Glutamatergic neuron (in vitro differentiated cells): ENCODE data around the gene TNFSF12. TPM values are rescaled to one million over a fixed set of nuclear protein-coding genes. Genes with fewer than 3 reads are reported as not detected.

Source experiments
- DNase-seq: peaks from one replicate; pipeline ENCODE4 v3.0.0; 2022
- H3K27ac Mint-ChIP-seq: one replicate; pipeline ENCODE4 v1.8.0; 2020; ENCODE audit warnings: mild to moderate bottlenecking, mixed read lengths, inconsistent platforms; ENCODE audit not compliant: unreplicated experiment
- H3K27me3 Mint-ChIP-seq: one replicate; pipeline ENCODE4 v1.8.0; 2020; ENCODE audit warnings: mild to moderate bottlenecking, moderate library complexity, mixed read lengths, inconsistent platforms; ENCODE audit not compliant: unreplicated experiment
- H3K36me3 Mint-ChIP-seq: one replicate; pipeline ENCODE4 v1.8.0; 2020; ENCODE audit warnings: mild to moderate bottlenecking, mixed read lengths, inconsistent platforms; ENCODE audit not compliant: unreplicated experiment
- H3K4me1 Mint-ChIP-seq: one replicate; pipeline ENCODE4 v1.8.0; 2020; ENCODE audit warnings: mild to moderate bottlenecking, low read depth, mixed read lengths, inconsistent platforms; ENCODE audit not compliant: unreplicated experiment
- H3K4me3 Mint-ChIP-seq: one replicate; pipeline ENCODE4 v1.8.0; 2020; ENCODE audit warnings: mild to moderate bottlenecking, mixed read lengths, inconsistent platforms; ENCODE audit not compliant: unreplicated experiment
- H3K9me3 Mint-ChIP-seq: one replicate; pipeline ENCODE4 v1.8.0; 2020; ENCODE audit warnings: mild to moderate bottlenecking, moderate library complexity, mixed read lengths, inconsistent platforms; ENCODE audit not compliant: unreplicated experiment
- CTCF ChIP-seq: fragments of 200-600 bp; sonication (generic); IDR thresholded peaks from one replicate; pipeline ENCODE4 v1.5.0; 2021; ENCODE audit not compliant: partially characterized antibody, unreplicated experiment
- total RNA-seq: library from RNA; stranded (reverse); fragmentation: NEBNext Ultra II Directional; extraction: Animal tissue kit (Norgen Biotek cat#: 25700); gene quantifications from one replicate; pipeline ENCODE4 v1.2.1, GENCODE V29; 2021; ENCODE audit not compliant: unreplicated experiment

TNFSF12 gene
- total RNA-seq, 1 donor from 2014 or later = 0.83 TPM

GRCh38 chr17:7588553-7589203 is 39.8 kb downstream of the TNFSF12 start:
- TF ChIP-seq CTCF = no peak
- DNase-seq = no peak
- no peaks in the 10 kb centered on the region for H3K36me3 Mint-ChIP-seq
- H3K9me3 Mint-ChIP-seq = peaks cover 11% of the 10 kb centered on the region
- no peak overlapping the region for H3K27ac Mint-ChIP-seq
- H3K27me3 Mint-ChIP-seq = peaks cover 13% of the 10 kb centered on the region
- no peak overlapping the region for H3K4me3 Mint-ChIP-seq
- H3K4me1 Mint-ChIP-seq = peaks cover 8% of the 10 kb centered on the region

- no peaks in the 10 kb centered on the region for H3K36me3 Mint-ChIP-seq
- H3K27me3 Mint-ChIP-seq = peaks cover 10% of the 10 kb centered on the region
- H3K4me1 Mint-ChIP-seq = peaks cover 12% of the 10 kb centered on the region
- peak; percentile 83 for TF ChIP-seq CTCF
- H3K27ac Mint-ChIP-seq = peak overlapping the region; percentile 12
- no peak overlapping the region for H3K4me3 Mint-ChIP-seq
- peaks cover 4% of the 10 kb centered on the region for H3K9me3 Mint-ChIP-seq
- peak; percentile 87 for DNase-seq
These were observed 40.5 kb downstream of the TNFSF12 start for GRCh38 chr17:7589204-7589868.

- DNase-seq = no peak
- peaks cover 15% of the 10 kb centered on the region for H3K4me1 Mint-ChIP-seq
- H3K27ac Mint-ChIP-seq = peak within 1 kb of the TSS; percentile 59
- H3K36me3 Mint-ChIP-seq = no peaks in the 10 kb centered on the region
- peak within 1 kb of the TSS; percentile 34 for H3K4me3 Mint-ChIP-seq
- H3K9me3 Mint-ChIP-seq = peaks cover 1% of the 10 kb centered on the region
- no peak for TF ChIP-seq CTCF
- H3K27me3 Mint-ChIP-seq = peaks cover 5% of the 10 kb centered on the region
These were observed 41.2 kb downstream of the TNFSF12 start, which contains the start of gene SOX15 for GRCh38 chr17:7589891-7590691. Gene SOX15 (minus strand): TSS chr17:7590094. CDS start chr17:7589676, 418 bp downstream.

- DNase-seq = no peak
- peaks cover 7% of the 10 kb centered on the region for H3K27me3 Mint-ChIP-seq
- H3K36me3 Mint-ChIP-seq = no peaks in the 10 kb centered on the region
- H3K27ac Mint-ChIP-seq = peak overlapping the region; percentile 59
- H3K4me3 Mint-ChIP-seq = no peak overlapping the region
- no peak for TF ChIP-seq CTCF
- peaks cover 15% of the 10 kb centered on the region for H3K4me1 Mint-ChIP-seq
- peaks cover 1% of the 10 kb centered on the region for H3K9me3 Mint-ChIP-seq
These were observed 41.9 kb downstream of the TNFSF12 start for GRCh38 chr17:7590743-7591142.
